ENCODE measurements around the gene BMF. TPM values are rescaled to one million over a fixed set of nuclear protein-coding genes. Genes with fewer than 3 reads are reported as not detected.

Gene BMF
- total RNA-seq, 1 donor from 2014 or later, result 11.4 TPM

DNA sequence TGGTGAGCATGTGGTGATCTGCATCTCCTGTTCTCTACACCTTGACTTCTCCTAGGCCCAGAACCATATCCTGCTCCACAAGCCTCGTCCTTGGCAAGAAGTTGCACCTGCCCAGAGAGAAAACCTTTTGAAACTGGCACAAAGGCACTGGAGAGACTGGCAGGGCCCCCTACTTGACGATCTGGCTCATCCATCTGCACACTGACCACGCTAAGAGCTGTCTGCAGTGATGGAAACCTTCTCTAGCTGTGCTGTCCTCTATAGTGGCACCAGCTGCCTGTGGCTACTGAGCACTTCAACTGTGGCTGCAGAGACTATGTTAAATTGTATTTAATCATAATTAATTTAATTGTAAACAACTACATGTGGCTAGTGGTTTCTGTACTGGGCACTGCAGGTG lies 43.5 kb downstream of the BMF start:
- DNase-seq, result no peak

DNA sequence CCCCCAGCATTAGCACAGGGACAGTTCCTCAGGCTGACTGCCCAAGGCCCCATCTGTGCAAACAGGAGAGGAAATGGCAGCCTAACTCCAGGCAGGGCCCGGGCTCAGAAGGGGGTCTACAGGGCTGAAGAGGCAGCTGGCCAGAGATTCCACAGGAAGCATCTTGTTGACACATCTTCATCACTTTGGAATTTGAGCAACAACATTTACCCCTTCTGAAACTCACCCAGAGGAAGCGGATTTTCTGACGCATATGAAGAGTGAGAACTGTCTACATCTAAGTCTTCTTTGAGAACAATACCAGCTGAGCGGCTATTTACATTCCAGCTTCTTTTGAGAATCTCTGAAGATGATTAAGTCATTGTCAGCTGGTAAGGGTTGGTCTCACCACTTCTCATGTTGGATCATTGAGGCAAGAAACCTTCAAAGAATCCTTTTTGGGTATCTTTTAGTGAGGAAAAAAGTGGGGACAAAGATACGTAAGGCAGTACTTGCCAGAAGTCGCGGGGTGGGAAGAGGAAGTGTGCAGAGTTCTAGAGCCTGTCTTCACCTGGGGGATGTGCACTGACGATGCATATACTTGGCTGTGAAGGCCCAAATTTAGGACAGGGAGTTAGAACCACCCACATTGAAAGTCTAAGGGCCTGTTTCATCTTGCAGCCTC lies 44.3 kb downstream of the BMF start:
- DNase-seq, result peak; percentile 57

DNA sequence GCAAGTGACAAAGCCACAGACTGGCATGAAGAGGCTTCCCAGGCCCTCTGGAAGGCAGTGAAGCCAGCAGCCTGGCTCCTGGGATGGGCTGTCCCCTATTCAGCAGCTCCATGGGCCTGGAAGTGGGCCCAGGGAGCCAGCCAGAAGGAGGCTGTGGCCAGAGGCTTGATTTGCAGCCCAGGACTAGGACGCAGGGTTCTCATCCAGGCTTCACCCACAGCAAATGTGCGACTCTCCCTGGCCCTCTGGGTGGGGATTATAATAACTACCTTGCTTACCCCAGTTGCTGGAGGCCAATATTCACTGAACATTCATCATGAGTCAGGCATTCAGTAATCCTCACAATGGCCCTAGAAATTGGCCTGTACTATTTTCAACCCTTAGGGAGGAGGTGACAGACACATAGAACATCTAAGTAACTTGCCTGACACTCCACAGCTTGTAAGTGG lies 45.1 kb downstream of the BMF start:
- DNase-seq, result no peak

DNA sequence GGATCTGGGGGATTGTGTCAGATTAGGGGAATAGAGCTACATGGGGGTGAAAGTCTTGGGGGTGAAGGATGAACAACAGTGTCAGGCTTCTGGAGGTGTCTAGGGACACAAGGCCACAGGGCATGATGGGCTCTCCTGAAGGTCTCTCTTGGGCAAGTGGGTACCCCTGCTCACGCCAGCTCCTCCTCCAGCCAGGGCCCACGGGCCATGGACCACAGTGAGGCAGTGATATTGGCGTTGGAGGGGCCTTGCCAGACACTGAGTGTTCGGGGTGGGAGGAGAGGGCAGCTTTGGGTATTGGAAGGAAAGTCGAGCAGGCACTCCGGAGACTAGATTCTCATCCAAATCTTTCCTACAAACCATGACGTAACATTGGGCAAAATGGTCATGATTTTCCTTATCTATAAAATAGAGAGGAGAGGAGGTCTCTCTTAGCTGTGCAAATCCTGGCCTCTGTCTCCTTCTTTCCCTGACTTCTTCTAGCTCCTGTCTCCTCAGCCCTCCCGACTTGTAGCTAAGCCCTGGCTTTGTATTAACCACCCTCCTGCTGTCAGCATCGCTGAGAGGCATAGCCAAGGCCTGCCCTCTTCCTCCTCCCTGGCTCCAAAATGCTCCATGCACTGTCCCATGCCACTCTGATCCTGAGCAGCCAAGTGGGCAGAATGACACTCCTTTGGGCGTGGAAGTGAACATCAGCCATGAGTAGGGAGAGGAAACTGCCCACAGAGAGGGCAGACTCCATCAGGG lies 45.7 kb downstream of the BMF start:
- no peak for DNase-seq

DNA sequence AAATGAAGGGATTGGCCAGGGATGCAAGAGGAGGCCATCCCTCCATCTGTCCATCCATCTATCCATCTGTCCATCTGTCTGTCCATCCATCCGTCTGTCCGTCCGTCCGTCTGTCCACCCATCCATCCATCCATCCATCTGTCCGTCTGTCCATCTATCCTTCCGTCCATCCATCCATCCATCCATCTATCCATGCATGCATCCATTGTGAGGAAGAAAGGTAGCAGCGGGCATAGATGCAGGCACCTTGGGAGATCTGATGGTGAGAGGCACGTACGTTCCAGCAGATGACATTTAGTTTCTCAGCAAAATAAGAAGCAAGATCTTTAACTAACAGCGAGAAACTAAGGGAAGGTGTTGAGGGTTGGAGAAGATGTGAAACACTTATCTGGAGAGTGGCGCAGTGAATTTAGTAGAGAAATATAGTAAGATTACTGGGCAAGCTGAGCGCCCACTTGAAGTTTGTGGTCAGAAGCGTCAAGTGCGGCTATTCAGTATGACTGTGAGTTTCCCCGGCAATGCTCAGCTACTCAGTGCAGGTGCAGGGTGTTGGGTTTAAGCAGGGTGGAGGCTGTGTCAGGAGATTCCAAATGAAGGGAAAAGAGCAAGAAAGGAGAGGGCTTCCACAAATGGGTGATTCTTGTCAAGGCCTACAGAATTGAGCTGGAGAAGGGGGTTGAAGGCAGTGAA lies 47.3 kb downstream of the BMF start:
- no peak for DNase-seq

DNA sequence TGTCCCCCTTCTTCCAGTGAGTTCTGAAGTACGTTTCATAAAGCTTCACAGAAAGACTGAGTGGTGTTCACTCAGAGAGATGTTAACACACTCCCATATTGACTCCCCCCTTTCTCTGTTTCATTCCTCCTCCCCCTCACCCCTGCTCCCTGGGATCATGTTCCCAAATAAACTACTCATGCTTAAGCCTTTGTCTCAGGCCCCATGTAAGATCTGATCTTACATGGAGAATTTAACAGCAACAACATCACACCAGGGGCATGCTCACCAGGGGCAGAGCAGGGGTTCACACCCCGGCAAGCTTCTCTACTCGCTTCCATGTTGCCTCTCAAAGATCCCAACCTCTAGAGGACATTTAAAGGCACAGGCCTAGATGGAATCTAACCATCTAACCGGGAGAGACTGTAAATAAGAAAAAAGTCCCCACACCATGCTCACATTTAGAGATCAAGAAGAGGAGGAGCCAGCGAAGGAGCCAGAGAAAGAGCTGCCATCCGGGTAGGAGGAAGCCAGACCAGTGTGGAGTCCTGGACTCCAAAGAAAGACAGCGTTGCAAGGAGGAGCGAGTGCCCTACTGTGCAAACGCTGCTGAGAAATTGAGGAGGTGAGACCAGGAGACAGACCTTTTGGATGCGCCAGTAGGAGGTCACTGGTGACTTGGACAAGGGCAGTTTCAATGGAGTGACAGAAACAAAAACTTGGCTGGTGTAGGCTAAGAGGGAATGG lies 48.3 kb downstream of the BMF start:
- no peak for DNase-seq

DNA sequence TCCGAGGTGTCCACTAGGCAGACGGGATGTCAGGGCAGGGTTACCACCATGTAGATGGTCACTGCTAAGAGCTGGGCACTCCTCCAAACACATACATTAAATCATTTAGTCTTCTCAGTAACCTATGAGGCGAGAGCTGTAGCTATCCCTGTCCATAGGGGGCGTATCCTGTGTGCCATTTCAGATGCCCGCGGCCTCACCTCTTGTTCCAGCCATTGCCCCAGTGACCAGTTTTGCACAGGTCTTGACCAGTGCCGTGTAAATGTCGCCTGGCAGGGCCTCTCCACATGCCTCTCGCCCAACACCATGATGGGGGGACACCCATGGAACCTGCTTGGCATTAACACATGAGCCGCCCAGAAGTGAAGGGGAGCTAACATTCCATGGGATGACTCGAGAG lies 48.9 kb downstream of the BMF start:
- no peak for DNase-seq

DNA sequence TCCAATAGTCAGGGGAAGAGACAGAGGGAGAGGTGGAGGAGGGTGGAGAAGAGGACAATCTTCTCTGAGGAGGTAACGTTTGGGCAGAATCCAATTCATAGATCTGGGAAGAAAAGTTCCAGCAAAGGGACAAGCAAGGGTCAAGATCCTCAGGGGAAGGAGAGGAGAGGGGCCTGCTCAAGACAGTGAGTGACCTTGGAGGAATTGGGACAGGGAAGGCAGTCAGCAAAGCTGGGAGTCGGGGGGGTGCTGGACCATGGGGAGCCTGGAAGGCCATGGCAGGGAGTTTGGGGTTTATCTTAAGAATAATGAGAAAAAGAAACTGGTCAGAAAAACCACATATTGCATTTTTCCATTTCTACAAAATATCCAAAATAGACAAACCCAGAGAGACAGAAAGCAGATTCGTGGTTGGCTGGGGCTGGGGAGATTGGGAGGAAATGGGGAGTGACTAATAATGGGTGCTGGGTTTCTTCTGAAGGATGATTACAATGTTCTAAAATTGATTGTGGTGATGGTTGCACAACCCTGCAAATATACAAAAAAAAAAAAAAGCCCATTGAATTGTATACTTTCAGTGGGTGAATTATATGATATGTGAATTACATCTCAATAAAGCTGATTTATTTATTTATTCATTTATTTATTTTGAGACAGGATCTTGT lies 50.1 kb downstream of the BMF start:
- no peak for DNase-seq

DNA sequence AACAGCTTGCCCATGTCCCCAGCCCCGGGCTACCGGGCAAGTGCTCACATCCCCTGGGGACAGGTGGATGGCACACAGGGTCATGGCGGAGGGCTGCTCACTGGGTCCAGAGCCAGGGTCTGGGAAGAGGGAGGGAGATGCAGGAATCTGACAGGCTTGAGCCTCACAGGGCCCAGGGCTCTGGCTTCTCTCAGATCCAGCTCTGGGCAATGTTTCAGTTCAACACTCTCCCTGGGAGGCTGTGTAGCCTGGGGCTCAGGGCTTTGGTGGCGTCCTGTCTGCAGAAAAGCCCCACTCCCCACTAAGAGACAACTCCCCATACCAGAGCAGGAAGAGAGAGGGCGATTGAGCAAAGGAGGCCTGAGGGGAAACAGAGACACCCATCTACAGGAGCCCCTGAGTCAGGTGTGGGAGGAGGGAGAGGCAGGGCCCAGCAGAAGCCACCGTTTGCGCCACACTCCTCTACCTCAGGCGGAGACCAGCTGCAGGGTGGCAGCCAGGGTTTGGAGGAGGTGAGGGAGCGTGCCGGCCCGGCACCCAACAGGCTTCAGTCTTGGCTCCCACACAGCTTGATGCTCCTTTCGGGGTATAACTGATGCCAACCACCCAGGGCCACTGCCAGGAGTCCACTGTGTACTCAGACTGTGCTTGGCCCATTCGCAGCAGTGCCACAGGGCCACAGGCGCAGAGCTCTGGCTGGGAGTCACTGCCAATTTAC lies 52.9 kb downstream of the BMF start:
- no peak for DNase-seq

DNA sequence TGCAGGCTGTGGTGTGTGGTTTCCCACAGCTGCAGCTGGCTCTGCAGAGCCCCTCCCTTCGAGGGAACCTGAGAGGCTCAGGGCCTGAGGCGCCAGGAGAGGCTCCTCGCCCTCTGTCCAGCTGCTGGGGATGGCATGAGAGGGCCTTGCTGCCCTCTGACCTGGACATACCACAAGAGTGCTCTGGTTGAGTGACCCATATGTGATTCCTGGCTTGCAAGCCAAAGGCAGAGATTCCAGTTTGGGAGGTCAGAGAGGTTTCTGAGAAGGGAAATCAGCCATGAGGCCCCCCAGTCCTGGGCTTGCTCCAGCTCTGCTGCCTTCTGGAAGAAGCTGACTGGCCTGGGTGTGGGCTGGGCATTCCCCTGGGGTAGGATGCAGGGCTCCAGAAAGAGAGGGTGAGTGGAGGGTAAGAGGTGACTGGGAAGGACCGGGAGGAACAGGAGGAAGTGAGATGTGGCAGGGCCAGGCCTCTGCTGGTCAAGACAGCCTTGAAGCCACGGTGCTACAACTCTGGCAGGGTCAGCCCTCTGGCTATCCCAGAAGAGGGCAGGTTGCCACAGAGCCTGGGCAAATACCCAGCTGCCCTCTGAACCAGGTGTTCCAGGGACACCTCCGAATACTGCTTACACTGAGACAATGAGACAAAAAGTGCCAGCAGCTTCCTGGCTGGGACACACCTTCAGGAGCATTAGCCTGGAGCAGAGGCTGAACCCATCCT lies 53.7 kb downstream of the BMF start:
- no peak for DNase-seq

DNA sequence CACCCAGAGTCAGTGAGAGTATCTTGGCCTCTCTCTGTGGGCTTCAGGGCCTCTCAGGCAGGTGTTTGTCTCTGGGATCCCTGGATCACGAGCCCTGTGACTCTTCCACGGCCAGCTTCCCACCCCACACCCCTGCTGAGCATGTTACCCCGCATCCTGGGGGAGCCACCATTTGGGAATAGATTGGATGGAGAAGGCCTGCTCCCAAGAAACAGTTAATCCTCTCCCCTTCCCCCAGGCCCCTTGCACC lies 54.1 kb downstream of the BMF start:
- no peak for DNase-seq

DNA sequence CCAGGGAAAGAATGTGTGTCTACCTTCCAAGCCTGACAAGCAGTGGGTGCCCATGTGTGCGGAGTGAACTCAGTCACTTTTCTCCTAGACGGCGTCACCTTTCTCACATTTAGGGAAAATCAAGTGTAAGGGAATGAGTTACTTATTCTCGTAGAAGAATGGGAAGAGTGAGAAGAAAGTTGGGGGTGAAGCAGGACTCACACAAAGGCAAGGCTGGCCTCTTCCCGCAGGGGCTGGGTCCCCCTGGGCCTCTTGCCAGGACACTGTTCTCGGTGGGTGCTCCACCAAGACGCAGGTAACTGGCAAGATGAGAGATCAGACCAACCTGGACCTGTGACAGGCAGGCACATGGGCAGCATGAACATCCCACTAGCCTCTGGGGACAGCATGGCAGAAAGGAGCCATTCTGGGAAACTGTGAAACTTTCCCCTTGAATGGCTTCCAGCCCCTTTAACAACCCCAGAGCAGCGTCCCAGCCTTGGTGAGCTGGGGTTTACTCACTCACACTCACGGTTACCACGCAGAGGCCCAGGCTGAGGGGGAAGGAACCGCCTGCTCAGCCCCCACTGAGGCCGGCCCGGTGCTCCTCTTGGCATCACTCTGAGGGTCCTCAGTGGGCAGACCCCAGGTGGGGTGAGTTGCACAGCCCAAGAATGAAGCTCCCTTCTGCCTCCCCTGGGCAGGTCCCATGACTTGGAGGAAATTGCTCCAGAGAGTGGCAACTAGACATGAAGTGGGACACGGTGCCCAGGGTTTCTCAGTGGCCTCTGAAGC lies 54.7 kb downstream of the BMF start:
- DNase-seq, result no peak

DNA sequence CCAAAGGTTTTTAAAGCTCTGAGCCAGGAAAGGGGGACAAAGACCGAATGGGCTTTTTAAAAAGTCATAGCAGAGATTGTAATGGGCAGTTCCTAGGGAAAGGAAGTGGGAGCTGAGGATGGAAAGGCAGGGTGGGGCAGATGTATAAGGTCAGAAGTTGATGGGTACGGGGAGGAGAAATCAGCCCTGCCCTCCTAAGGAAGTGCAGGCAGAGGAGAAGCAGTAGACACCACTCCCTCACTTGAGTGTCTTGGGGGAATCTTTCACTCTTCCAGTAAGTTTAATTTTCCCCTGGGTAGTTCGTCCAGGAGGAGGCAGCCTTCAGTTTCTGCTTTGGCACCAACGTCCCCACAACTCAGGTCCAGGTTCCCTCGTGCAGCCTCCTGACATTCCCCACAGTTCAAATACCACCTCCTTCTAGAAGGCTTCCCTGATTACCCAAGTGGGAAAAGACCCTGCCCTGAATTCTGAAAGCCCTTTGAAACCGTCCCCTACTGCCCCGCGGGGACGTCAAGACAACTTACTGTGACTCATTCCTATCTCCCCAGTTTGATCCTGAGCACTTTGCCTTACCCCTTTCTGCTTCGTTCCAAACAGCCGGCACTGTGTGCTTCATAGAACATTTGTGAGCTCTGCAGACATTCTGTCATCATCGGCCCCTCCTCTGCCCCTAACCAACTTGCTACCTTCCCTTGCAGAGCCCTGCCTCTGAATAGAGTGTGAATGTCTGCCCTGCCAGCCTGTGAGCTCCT lies 55.4 kb downstream of the BMF start:
- DNase-seq, result no peak

DNA sequence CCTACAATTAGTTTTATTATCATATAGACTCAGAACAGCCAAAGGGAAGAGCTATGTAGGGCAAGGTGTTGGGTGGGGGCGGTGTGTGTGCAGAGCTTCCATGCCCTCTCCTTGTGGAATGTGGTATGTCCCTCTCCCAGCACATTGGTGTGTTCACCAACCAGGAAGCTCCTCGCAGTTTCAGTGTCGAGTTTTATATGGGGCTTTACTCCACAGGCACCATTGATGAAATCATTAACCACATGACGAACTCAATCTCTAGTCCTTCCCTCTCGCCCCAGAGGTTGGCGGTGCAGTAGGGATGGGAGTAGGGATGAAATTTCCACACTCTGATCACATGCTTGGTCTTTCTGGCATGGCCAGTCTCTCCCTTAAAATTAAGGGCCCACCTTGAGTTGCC lies 56.1 kb downstream of the BMF start:
- no peak for DNase-seq

DNA sequence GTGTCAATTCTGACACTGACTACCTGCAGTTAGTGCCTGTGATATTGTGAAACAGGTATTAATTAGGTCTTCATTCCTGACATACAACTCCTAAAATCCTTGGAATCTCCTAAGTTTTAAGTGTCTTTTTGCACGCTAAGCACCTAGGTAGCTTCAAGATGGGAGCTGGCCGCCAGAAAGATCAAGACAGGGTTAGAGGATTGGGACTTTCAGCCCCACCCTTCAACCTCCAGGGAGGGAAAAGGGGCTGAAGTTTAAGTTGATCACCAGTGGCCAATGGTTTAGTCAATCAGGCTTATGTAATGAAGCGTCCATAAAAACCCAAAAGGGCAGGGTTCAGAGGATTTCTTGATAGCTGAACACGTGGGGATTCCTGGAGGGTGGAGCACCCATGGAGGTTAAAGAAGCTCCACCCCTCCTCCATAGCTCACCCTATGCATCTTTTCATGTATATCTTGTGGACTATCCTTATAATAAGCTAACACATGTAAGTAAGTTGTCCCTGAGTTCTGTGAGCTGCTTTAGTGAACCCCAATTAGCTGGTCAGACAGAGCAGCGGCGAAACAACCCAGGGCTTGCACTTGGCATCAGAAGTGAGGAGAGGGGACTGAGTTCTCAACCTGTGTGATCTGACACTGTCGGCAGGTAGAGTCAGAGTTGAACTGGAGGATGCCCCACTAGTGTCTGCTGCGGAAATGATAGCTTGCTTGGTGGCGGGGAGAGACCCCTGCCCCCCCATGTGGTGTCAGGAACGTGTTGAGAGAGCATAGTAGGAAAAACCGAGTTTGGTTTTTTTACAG lies 56.9 kb downstream of the BMF start:
- DNase-seq, result no peak

DNA sequence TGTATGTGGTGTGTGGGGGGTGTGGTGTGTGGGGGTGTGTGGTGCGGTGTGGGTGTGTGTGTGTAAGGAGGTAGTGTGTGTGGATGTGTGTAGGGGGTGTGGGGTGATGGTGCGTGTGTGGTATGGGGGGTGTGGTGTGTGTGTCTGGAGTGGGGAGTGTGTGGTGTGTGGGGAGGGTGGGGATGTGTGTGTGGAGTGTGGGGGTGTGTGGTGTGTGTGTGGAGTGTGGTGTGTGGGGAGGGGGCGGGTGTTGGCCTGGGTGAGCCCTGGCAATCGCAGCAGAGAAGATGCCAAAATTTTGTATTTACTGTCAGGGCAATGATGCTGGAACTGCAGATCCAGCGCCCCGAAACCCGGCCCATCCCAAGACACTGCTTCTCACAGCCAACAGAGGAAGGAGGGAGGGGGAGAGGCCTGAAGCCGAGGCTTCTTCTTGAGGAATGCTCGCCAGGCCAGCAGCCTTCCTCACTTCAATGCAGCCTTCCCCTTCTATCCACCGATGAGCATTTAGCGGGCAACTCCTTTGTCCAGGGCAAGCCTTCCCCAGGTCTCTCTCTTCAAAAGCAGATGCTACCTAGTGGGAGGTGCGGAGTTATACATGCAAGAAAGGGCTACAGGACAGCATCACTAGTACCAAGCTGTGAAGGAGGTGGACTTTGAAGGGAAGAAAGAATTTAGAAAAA lies 57.8 kb downstream of the BMF start:
- peak; percentile 47 for DNase-seq

DNA sequence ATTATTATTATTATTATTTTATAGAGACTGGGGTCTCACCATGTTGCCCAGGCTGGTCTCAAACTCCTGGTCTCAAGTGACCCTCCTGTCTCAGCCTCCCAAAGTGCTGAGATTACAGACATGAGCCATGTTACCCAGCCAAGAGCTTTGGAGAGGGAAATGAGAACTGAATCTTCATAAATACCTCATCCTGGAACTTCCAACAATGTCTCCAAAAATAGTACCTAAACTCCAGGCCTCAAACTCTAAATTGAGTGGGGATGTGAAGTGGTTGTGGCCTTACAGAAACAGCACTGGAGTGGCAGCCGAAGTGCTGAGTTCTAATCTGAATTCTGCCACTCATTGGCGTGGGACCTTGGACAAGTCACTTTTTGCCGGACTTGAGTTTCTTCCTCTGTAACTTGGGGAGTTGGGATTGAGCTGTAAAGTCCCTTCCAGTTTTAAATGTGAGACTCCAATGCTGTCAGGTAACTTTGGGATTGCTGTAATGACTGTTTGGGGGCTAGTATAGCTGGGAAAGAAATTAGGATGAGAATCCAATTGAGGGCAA lies 59.7 kb downstream of the BMF start:
- DNase-seq, result no peak
